Activated T-helper 1 cell treated with anti-CD3 and anti-CD28 coated beads, Interleukin-12 subunit alpha, Interleukin-12 subunit beta, Interleukin-2, Interleukin-4 antibody, amounts not matched to agents 30 ng/mL and 10 ng/mL and 1 ng/mL, durations not matched to agents 14 hours and 24 hours and 36 hours (primary cell): Measurements from ENCODE around the gene KSR2. TPM values are rescaled to one million over a fixed set of nuclear protein-coding genes. Genes with fewer than 3 reads are reported as not detected.
"Not testable (repeated sequence)": the region's sequence is repeated elsewhere in the genome, so short reads cannot be mapped to it uniquely, and the experiment has no call there.

Experiments used
- DNase-seq: peaks from one replicate; pipeline ENCODE4 v3.0.0; 2021; ENCODE audit warnings: low spot score
- H3K27ac Mint-ChIP-seq: one replicate; pipeline ENCODE4 v1.8.0; 2021; ENCODE audit warnings: mild to moderate bottlenecking, mixed read lengths
- H3K27me3 Mint-ChIP-seq: one replicate; pipeline ENCODE4 v1.8.0; 2022; ENCODE audit warnings: mild to moderate bottlenecking, moderate library complexity, mixed read lengths; ENCODE audit not compliant: insufficient read depth
- H3K36me3 Mint-ChIP-seq: one replicate; pipeline ENCODE4 v1.8.0; 2021; ENCODE audit warnings: low read depth, mixed read lengths
- H3K4me1 Mint-ChIP-seq: one replicate; pipeline ENCODE4 v1.8.0; 2021; ENCODE audit warnings: low read depth, mixed read lengths
- H3K4me3 Mint-ChIP-seq: one replicate; pipeline ENCODE4 v1.8.0; 2021; ENCODE audit warnings: mild to moderate bottlenecking, moderate library complexity, mixed read lengths
- H3K9me3 Mint-ChIP-seq: one replicate; pipeline ENCODE4 v1.8.0; 2021; ENCODE audit warnings: mixed read lengths
- intact Hi-C: fragments of 100-400 bp; cut with micrococcal nuclease; formaldehyde crosslinking; loops from one replicate; pipeline ENCODE4 v1.15.1; 2024
- total RNA-seq: library from RNA; stranded (reverse); gene quantifications from 2 replicates; pipeline ENCODE4 v1.2.3, GENCODE V29; 2022

KSR2 gene
- total RNA-seq, 1 donor from 2014 or later, result 0.08 TPM

DNA sequence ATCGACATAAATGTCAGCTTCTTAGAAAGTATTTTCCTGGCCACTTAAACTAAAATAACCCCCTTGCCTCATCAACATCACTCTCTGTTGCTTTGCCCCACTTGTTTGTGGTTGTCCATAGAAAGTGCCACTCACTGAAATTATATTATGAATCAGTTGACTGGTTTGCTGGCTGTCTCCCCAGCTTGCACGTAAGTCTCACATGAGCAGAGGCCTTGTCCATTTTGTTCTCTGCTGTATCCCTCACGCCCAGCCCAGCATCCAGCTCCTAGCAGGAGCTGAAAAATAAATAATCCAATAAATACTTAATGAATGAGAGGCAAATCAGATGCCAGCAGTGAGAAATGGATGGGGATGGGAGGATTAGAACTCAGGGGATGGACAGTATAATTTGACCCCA, 159.3 kb downstream of the KSR2 start:
- Mint-ChIP-seq H3K4me1 (no peaks in the 10 kb centered on the region), H3K4me3 (no peak overlapping the region), H3K9me3 (no peaks in the 10 kb centered on the region), H3K27me3 (no peaks in the 10 kb centered on the region), H3K27ac (no peak overlapping the region), H3K36me3 (no peaks in the 10 kb centered on the region)
- no peak for DNase-seq
- intact Hi-C loops, result no loop called here

DNA sequence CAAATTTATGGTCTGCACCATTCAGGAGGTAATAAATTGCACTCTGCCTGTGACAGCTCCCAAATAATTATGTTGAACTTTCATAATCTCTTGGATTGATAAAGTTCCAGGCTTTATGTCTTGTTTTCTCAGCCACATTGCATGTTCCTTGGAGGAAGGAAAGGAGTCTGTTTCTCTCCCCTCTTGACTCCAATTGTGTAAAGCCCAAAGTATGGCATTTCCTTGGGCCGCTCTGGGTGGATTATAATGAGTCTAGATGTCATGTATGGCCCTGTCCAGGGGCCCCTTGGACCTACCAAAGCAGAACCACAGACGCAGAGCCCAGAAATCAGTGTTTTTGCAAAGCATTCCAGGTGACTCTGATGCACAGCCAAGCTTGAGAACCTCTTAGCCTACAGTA, 160.8 kb downstream of the KSR2 start:
- intact Hi-C loops, result no loop called here
- no peak overlapping the region for H3K4me3 Mint-ChIP-seq
- no peaks in the 10 kb centered on the region for H3K4me1 Mint-ChIP-seq
- no peaks in the 10 kb centered on the region for H3K9me3 Mint-ChIP-seq
- no peaks in the 10 kb centered on the region for H3K27me3 Mint-ChIP-seq
- H3K36me3 Mint-ChIP-seq, result no peaks in the 10 kb centered on the region
- H3K27ac Mint-ChIP-seq, result no peak overlapping the region
- DNase-seq, result no peak

DNA sequence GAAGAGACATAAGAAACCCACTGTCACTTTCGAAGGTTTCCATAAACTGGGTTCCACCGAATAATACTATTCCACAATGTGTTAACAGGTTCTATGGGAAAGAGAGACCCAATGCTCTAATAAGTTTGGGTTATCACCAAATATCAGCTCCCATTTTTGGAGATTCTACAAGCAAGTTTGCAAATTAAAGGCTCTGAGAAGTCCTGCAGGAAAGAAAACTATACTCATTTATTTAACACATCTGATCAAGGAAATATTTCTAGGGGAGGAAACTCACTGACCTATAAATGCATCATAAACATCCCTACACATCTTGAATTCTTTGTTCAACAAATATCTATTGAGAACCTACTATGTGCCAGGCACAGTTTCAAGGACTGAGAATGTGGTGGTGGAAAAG, 161.4 kb downstream of the KSR2 start:
- H3K4me1 Mint-ChIP-seq, result no peaks in the 10 kb centered on the region
- no peak for DNase-seq
- H3K27me3 Mint-ChIP-seq, result no peaks in the 10 kb centered on the region
- H3K9me3 Mint-ChIP-seq, result no peaks in the 10 kb centered on the region
- no peak overlapping the region for H3K4me3 Mint-ChIP-seq
- H3K27ac Mint-ChIP-seq, result no peak overlapping the region
- no peaks in the 10 kb centered on the region for H3K36me3 Mint-ChIP-seq
- intact Hi-C loops, result no loop called here

DNA sequence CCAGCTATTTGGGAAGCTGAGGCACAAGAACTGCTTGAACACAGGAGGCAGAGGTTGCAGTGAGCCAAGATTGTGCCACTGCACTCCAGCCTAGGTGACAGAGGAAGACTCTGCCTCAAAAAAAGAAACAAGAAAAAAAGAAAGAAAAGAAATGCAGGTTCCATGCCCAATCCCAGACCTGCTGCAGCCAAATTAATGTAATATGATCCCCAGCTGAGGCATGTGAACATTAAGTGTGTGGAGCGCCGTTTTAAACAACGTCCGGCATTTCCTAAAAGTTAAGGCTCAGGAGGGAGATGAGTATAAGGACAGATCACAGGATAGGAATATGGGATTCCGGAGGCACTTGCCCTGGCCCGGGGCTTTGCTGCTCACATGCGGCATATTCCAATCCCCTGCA, 162.9 kb downstream of the KSR2 start:
- no peak overlapping the region for H3K4me3 Mint-ChIP-seq
- no peak overlapping the region for H3K27ac Mint-ChIP-seq
- no peaks in the 10 kb centered on the region for H3K36me3 Mint-ChIP-seq
- H3K27me3 Mint-ChIP-seq, result no peaks in the 10 kb centered on the region
- H3K9me3 Mint-ChIP-seq, result no peaks in the 10 kb centered on the region
- intact Hi-C loops, result no loop called here
- H3K4me1 Mint-ChIP-seq, result no peaks in the 10 kb centered on the region
- no peak for DNase-seq

DNA sequence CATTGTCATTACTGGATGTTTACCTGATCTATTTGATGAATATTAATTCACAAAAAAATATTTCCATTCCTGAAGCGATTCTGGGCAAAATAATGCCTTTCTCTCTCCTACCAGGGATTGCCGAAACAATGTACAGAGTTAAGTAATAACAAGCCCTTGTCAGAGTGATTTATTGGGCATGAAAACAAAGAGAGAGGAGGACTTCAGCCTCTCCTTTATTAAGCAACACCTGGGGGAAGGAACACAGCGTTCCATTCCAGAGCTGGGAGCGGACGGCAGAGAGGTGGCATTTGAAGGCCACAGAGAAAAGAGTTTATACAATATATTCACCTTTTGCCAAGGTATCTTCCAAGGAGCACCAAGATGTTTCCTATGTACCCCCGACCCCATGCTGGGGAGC, 165.8 kb downstream of the KSR2 start:
- Mint-ChIP-seq H3K27me3 (no peaks in the 10 kb centered on the region), H3K27ac (no peak overlapping the region)

DNA sequence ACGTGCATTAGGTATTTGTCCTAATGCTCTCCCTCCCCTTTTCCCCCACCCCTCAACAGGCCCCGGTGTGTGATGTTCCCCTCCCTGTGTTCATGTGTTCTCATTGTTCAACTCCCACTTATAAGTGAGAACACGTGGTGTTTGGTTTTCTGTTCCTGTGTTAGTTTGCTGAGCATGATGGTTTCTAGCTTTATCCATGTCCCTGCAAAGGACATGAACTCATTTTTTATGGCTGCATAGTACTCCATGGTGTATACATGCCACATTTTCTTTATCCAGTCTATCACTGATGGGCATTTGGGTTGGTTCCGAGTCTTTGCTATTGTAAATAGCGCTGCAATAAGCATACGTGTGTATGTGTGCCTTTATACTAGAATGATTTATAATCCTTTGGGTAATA, 168.1 kb downstream of the KSR2 start:
- H3K9me3 Mint-ChIP-seq, DNase-seq, intact Hi-C loops, H3K27me3 Mint-ChIP-seq, H3K36me3 Mint-ChIP-seq, H3K4me1 Mint-ChIP-seq, H3K4me3 Mint-ChIP-seq, H3K27ac Mint-ChIP-seq: not testable (repeated sequence)

More for the DNA sequence above, 165.8 kb downstream of the KSR2 start:
- no peak for DNase-seq
- Mint-ChIP-seq H3K4me3 (no peak overlapping the region), H3K4me1 (no peaks in the 10 kb centered on the region), H3K9me3 (peaks cover 3% of the 10 kb centered on the region), H3K36me3 (no peaks in the 10 kb centered on the region)
- intact Hi-C loops, result no loop called here

DNA sequence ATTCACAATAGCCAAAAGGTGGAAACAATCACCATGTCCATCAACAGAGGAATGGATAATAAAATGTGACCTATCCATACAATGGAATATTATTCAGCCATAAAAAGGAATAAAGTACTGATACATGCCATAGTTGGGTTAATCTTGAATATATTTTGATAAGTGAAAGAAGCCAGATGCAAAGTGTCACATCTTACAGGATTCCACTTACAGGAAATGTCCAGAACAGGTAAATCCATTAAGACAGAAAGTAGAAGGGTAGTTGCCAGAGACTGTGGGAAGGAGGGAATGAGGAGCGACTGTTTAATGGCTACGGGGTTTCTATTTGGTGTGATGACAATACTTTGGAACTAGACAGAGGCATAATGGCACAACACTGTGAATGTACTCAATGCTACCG, 171.6 kb downstream of the KSR2 start:
- Mint-ChIP-seq H3K27me3 (no peaks in the 10 kb centered on the region), H3K4me3 (no peak overlapping the region), H3K27ac (no peak overlapping the region), H3K4me1 (no peaks in the 10 kb centered on the region), H3K9me3 (peaks cover 6% of the 10 kb centered on the region), H3K36me3 (no peaks in the 10 kb centered on the region)
- no peak for DNase-seq
- intact Hi-C loops, result no loop called here

DNA sequence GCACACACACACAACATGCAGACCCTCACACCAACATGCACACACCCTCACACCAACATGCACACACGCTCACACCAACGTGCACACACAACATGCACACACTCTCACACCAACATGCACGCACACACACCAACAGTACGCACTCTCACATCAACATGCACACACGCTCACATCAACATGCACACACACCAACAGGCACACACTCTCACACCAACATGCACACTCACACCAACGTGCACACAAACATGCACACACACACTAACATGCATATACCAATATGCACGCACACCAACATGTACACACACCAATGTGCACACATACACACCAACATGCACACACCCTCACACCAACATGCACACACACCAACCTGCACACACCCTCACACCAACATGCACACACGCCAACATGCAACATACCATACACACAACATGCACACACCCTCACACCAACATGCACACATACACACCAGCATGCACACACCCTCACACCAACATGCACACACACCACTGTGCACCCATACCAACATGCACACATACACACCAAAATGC, 175.8 kb downstream of the KSR2 start:
- Mint-ChIP-seq H3K27ac (no peak overlapping the region), H3K27me3 (no peaks in the 10 kb centered on the region), H3K4me1 (no peaks in the 10 kb centered on the region), H3K4me3 (no peak overlapping the region), H3K9me3 (peaks cover 3% of the 10 kb centered on the region), H3K36me3 (no peaks in the 10 kb centered on the region)
- intact Hi-C loops, result no loop called here
- DNase-seq, result no peak

DNA sequence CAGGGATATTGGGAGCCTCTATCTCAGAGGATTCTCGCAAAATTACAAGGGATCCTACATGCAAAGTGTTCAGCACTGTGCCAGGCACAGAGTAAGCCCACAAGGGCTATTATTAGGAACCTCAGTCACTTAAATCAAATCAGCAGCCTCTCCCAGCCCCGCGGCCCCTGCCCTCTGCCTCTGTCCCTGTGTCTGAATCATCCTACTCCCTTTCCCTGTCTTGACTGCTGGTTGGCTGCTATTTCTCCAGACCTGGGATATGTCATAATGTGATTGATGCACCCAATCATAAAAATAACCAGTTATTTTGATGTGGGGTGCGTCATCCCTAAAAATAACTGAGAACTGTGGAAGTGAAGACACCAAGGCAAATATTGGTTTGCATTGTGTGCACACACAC, 176.3 kb downstream of the KSR2 start:
- no peak for DNase-seq
- no peaks in the 10 kb centered on the region for H3K4me1 Mint-ChIP-seq
- peaks cover 3% of the 10 kb centered on the region for H3K9me3 Mint-ChIP-seq
- no peak overlapping the region for H3K27ac Mint-ChIP-seq
- intact Hi-C loops, result no loop called here
- no peaks in the 10 kb centered on the region for H3K27me3 Mint-ChIP-seq
- no peaks in the 10 kb centered on the region for H3K36me3 Mint-ChIP-seq
- no peak overlapping the region for H3K4me3 Mint-ChIP-seq

DNA sequence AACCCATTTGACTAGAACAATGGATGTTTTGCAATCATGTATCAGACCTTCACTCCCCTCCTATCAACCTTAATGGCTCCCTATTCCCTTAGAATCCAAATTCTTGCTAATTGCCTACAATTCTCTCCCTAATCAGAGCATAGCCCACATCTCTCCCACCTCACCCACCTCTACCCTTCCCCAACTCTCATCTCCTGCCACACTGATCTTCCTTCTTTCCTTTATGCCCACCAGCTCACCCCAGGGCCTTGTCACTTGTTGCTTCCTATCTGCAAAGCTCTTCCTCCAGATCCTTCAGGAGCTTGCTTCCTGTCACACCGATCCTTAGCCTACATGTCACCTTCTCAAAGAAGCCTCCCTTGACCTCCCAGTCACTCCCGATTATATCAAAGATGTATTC, 177.8 kb downstream of the KSR2 start:
- intact Hi-C loops, result no loop called here
- no peak for DNase-seq
- Mint-ChIP-seq H3K9me3 (no peaks in the 10 kb centered on the region), H3K36me3 (no peaks in the 10 kb centered on the region), H3K4me1 (no peaks in the 10 kb centered on the region), H3K27me3 (no peaks in the 10 kb centered on the region), H3K27ac (no peak overlapping the region), H3K4me3 (no peak overlapping the region)

DNA sequence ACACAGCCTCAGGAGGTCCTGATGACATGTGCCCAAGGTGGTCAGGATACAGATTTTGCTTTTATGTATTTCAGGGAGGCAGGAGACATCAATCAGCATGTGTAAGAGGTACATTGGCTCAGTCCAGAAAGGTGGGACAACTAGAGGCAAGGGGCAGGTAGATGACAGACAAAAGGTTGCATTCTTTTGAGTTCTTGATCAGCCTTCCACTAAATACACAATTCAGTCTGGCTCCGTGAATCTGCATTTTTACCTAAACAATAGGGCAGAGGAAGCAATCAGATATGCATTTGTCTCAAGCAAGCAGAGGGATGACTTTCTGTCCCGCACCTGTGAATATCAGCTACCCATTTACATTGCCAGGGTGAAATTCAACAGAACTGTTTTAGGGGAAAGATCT, 178.6 kb downstream of the KSR2 start:
- Mint-ChIP-seq H3K4me3 (no peak overlapping the region), H3K27ac (no peak overlapping the region), H3K9me3 (peaks cover 6% of the 10 kb centered on the region), H3K36me3 (no peaks in the 10 kb centered on the region), H3K4me1 (no peaks in the 10 kb centered on the region), H3K27me3 (no peaks in the 10 kb centered on the region)
- intact Hi-C loops, result no loop called here
- DNase-seq, result no peak

DNA sequence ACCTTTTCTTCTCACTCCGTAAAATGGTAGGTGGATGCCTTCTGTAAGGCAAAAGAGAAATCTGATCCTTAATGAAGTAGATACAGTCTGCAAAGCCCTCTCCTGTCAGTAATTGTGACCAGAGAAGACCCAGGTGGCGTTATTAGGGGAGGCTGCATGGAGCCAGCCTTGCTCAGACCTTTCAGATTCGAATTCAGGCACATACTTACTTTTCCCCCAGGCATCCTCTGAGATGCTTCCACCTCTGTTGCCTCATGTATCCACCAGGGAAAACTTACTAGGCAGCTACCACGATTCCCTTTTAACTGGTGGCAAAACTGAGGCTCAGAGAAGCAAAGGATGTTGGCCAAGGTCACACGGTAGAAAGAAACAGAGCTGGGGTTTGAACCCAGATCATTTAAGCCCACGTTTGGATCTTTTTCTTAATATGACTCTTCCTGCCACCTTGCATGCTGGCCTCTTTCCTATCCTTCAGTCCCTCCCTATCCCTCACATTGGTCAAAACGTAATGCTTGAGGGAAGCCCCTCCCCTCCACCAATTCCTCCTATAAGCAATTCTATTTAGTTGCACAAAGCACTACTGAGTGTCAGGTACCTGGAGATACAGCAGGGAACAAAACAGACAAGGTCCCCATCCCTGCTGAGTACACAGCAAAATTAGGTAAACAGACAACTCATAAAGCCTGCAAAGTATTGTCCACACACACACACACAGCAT, 179.4 kb downstream of the KSR2 start:
- H3K27me3 Mint-ChIP-seq, result no peaks in the 10 kb centered on the region
- H3K36me3 Mint-ChIP-seq, result no peaks in the 10 kb centered on the region

DNA sequence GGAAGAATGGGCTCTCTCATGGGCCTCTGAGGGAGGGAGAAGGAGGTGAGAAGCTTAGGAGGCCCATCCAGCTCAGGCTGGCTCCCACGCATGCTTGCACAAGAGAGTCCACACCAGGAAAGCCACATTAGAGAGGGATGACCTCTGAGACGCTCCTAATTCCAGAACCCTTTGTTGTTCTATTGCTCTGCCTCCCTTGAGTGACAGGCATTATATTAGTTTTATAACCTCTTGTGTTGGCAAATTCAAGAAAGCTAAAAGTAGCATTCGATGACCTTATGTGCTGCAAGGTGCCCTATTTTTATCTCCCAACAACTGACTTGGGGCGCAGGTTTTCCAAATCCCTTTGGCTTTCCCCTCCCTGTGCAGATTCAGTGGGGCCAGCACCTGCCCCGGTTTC, 190.1 kb downstream of the KSR2 start:
- Mint-ChIP-seq H3K4me1 (no peaks in the 10 kb centered on the region), H3K27ac (no peak overlapping the region), H3K27me3 (no peaks in the 10 kb centered on the region), H3K36me3 (no peaks in the 10 kb centered on the region), H3K4me3 (no peak overlapping the region), H3K9me3 (no peaks in the 10 kb centered on the region)
- intact Hi-C loops, result no loop called here
- DNase-seq, result no peak

More for the DNA sequence above, 179.4 kb downstream of the KSR2 start:
- intact Hi-C loops, result no loop called here
- Mint-ChIP-seq H3K27ac (no peak overlapping the region), H3K9me3 (peaks cover 12% of the 10 kb centered on the region), H3K4me3 (no peak overlapping the region), H3K4me1 (no peaks in the 10 kb centered on the region)
- no peak for DNase-seq
